Smooth muscle cell (in vitro differentiated cells): Measurements from ENCODE around the gene IGSF23. TPM values are rescaled to one million over a fixed set of nuclear protein-coding genes. Genes with fewer than 3 reads are reported as not detected.

Source experiments
- DNase-seq: peaks from one replicate; lab custom pipeline; 2025; ENCODE audit not compliant: unreplicated experiment; lab: John Stamatoyannopoulos, UW
- H2AFZ ChIP-seq: fragments of 200-600 bp; sonication (generic); 2 replicates; pipeline ENCODE4 v1.6.0; 2016; ENCODE audit warnings: antibody characterized with exemption, low read depth, mild to moderate bottlenecking
- H3F3A ChIP-seq: fragments of 200-600 bp; sonication (generic); 2 replicates; pipeline ENCODE4 v1.6.0; 2017; ENCODE audit warnings: antibody characterized with exemption, low read depth
- H3K27ac ChIP-seq: fragments of 200-600 bp; sonication (generic); 2 replicates; pipeline ENCODE4 v1.5.1; 2016; ENCODE audit warnings: low read depth, mild to moderate bottlenecking
- H3K27me3 ChIP-seq: fragments of 200-600 bp; sonication (generic); 2 replicates; pipeline ENCODE4 v1.6.1; 2016; ENCODE audit warnings: low read depth, mild to moderate bottlenecking
- H3K36me3 ChIP-seq: fragments of 200-600 bp; sonication (generic); 2 replicates; pipeline ENCODE4 v1.5.1; 2016; ENCODE audit warnings: low read depth
- H3K4me1 ChIP-seq: fragments of 200-600 bp; sonication (generic); 2 replicates; pipeline ENCODE4 v1.5.1; 2016; ENCODE audit warnings: low read depth
- H3K4me2 ChIP-seq: fragments of 200-600 bp; sonication (generic); 2 replicates; pipeline ENCODE4 v1.6.0; 2016; ENCODE audit warnings: mild to moderate bottlenecking
- H3K4me3 ChIP-seq: fragments of 200-600 bp; sonication (generic); 2 replicates; pipeline ENCODE4 v1.5.1; 2016; ENCODE audit warnings: mild to moderate bottlenecking
- H3K79me2 ChIP-seq: fragments of 200-600 bp; sonication (generic); 2 replicates; pipeline ENCODE4 v1.6.0; 2016; ENCODE audit warnings: low read depth, mild to moderate bottlenecking
- H3K9ac ChIP-seq: fragments of 200-600 bp; sonication (generic); 2 replicates; pipeline ENCODE4 v1.6.0; 2016; ENCODE audit warnings: low read depth
- H3K9me3 ChIP-seq: fragments of 200-600 bp; sonication (generic); replicated peaks from 2 replicates; pipeline ENCODE4 v1.5.1; 2016; ENCODE audit warnings: low read depth
- H4K20me1 ChIP-seq: fragments of 200-600 bp; sonication (generic); 2 replicates; pipeline ENCODE4 v1.6.0; 2016; ENCODE audit warnings: low read depth
- WGBS: methylation state at CpG from one replicate; pipeline ENCODE4 v1.1.7; 2016; ENCODE audit warnings: low lambda C conversion rate; 5-methylcytosine and 5-hydroxymethylcytosine counted together
- polyA plus RNA-seq: library from polyadenylated mRNA; unstranded; fragments of >200 nt; fragmentation: Nextera tagmentation; extraction: Ambion mirVana; gene quantifications from 2 replicates; pipeline ENCODE4 v1.2.1, GENCODE V29; 2016
- total RNA-seq: library from RNA; depleted of rRNA; stranded (reverse); fragments of >200 nt; gene quantifications from 2 replicates; pipeline ENCODE4 v1.2.3, GENCODE V29; 2014
- TF ChIP-seq, protein P1 (sequence below): fragments of 200-600 bp; sonication (generic); IDR thresholded peaks from 2 replicates; pipeline ENCODE4 v1.5.1; 2017; ENCODE audit warnings: borderline replicate concordance, mild to moderate bottlenecking, antibody characterized with exemption; ENCODE audit not compliant: insufficient read depth, poor library complexity, severe bottlenecking

The IGSF23 gene
- total and polyA plus RNA-seq, 2 experiments from 2014 or later: not detected

DNA sequence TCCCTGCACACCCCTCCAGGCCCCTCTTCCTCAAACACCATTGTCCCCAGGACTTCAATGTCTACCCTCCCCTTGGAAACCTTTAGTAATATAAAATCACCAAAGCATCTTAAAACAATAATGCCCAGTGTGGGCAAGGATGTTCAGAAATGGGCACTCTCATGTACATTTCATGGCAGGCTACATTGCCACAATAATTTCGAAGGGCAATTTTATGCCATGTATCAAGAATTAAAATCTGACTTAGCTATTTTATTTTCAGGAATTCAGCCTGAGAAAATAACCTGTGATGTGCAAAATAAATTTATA, 35.8 kb upstream of the IGSF23 start:
- Histone ChIP-seq H3K27me3 (no peaks in the 10 kb centered on the region), H3K79me2 (no peaks in the 10 kb centered on the region), H3K27ac (no peak overlapping the region), H3K36me3 (no peaks in the 10 kb centered on the region), H3F3A (no peaks in the 10 kb centered on the region), H3K4me3 (no peak overlapping the region), H3K9ac (no peak overlapping the region), H4K20me1 (no peaks in the 10 kb centered on the region), H3K9me3 (no peaks in the 10 kb centered on the region), H3K4me2 (no peak overlapping the region), H2AFZ (no peak overlapping the region), H3K4me1 (no peaks in the 10 kb centered on the region)
- WGBS: 73% methylated on average over 1 of the region's 1 CpG
- DNase-seq: no peak
- TF ChIP-seq, protein P1, sequence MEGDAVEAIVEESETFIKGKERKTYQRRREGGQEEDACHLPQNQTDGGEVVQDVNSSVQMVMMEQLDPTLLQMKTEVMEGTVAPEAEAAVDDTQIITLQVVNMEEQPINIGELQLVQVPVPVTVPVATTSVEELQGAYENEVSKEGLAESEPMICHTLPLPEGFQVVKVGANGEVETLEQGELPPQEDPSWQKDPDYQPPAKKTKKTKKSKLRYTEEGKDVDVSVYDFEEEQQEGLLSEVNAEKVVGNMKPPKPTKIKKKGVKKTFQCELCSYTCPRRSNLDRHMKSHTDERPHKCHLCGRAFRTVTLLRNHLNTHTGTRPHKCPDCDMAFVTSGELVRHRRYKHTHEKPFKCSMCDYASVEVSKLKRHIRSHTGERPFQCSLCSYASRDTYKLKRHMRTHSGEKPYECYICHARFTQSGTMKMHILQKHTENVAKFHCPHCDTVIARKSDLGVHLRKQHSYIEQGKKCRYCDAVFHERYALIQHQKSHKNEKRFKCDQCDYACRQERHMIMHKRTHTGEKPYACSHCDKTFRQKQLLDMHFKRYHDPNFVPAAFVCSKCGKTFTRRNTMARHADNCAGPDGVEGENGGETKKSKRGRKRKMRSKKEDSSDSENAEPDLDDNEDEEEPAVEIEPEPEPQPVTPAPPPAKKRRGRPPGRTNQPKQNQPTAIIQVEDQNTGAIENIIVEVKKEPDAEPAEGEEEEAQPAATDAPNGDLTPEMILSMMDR: no peak

DNA sequence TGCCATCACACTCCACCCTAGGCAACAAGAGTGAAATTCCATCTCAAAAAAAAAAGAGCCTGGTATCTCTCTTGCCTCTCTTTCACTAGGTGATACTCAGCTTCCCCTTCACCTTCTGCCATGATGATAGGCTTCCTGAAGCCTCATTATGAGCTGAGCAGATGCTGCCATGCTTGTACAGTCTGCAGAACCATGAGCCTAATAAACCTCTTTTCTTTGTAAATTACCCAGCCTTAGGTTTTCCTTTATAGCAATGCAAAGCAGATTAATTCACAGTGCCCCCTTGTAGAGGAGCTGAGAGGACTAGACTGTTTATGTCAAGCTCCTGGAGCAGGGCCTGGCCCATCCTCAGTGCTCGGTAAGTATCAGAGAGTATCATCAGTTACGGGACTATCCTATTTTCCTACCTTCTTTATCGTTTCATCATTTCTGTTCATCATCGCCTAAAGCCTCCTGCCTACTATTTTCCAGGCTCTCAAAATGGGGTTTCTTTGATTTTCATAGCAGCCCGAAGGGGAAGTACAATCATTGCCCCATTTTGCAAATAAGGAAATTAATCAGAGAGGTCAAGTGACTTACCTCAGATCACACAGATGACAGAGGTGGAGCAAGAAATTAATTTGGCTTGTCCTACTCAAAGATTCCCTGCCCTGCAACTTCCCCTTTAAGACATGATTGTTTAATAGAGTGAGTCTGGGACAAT, 33.5 kb upstream of the IGSF23 start:
- Histone ChIP-seq H3K4me3 (no peak overlapping the region), H2AFZ (no peak overlapping the region), H3K79me2 (no peaks in the 10 kb centered on the region), H3K36me3 (no peaks in the 10 kb centered on the region), H3K9ac (no peak overlapping the region), H4K20me1 (no peaks in the 10 kb centered on the region), H3K9me3 (no peaks in the 10 kb centered on the region), H3K4me2 (no peak overlapping the region), H3K4me1 (no peaks in the 10 kb centered on the region), H3K27me3 (no peaks in the 10 kb centered on the region), H3K27ac (no peak overlapping the region), H3F3A (no peaks in the 10 kb centered on the region)
- TF ChIP-seq, protein P1: no peak
- DNase-seq: no peak
- WGBS: 97% methylated on average over 5 of the region's 5 CpGs

DNA sequence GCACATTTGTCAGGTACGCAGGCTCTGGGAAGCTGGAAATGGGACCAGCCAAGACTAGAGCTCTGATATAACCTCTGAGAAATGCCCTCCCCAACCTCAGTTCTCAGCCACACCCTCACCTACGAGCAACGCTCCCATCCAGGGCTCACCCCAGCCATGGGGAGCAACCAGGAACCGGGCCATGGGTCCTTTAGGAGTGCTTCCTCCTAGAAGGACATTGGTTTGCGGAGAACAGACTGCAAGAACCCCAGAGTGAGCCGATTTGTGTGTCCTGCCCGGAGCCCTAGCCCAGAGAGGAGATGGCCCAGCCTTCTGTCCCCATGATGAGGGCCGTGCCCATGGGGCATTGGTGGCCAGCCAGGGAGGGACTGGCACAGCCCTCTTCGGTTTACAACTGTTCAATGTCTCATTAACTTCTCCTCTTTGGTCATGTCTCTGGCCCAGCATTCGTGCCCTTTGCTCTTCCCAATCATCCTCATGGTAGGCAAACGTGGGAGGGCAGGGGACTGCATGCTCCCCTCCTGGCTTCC, 32.9 kb upstream of the IGSF23 start:
- Histone ChIP-seq H3K9me3 (no peaks in the 10 kb centered on the region), H3K79me2 (no peaks in the 10 kb centered on the region), H3K27me3 (no peaks in the 10 kb centered on the region), H3K4me3 (no peak overlapping the region), H2AFZ (no peak overlapping the region), H3K4me2 (no peak overlapping the region), H4K20me1 (no peaks in the 10 kb centered on the region), H3K9ac (no peak overlapping the region), H3K27ac (no peak overlapping the region), H3F3A (no peaks in the 10 kb centered on the region), H3K4me1 (no peaks in the 10 kb centered on the region), H3K36me3 (no peaks in the 10 kb centered on the region)
- no peak for DNase-seq
- TF ChIP-seq, protein P1: no peak
- WGBS: 91% methylated on average over 11 of the region's 11 CpGs

DNA sequence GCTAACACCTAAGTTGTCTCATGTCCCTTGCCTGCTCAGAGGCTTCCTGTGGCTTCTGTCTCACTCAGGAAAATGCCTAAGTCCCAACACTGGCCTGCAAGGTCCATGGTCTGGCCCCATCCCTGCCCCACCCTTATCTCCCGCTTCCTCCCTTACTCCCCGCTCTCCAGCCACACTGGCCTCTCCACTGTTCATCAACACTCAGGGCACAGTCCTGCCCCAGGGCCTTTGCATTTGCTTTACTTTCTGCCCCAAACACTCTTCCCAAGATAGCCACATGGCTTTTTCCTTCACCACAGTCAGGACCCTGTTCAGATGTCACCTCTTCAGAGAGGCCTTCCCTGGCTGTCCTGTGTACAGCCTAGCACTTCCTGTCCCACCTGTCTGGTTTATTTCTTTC, 32.1 kb upstream of the IGSF23 start:
- H3K27ac ChIP-seq: no peak overlapping the region
- no peaks in the 10 kb centered on the region for H3K4me1 ChIP-seq
- H4K20me1 ChIP-seq: no peaks in the 10 kb centered on the region
- no peaks in the 10 kb centered on the region for H3K79me2 ChIP-seq
- no peak overlapping the region for H3K4me2 ChIP-seq
- no peaks in the 10 kb centered on the region for H3F3A ChIP-seq
- no peaks in the 10 kb centered on the region for H3K27me3 ChIP-seq
- H3K36me3 ChIP-seq: no peaks in the 10 kb centered on the region
- no peak overlapping the region for H2AFZ ChIP-seq
- H3K4me3 ChIP-seq: no peak overlapping the region
- H3K9ac ChIP-seq: no peak overlapping the region
- TF ChIP-seq, protein P1: no peak
- 90% methylated on average over 2 of the region's 2 CpGs for WGBS
- no peaks in the 10 kb centered on the region for H3K9me3 ChIP-seq
- no peak for DNase-seq
